ENCODE measurements around the gene FBL. TPM values are rescaled to one million over a fixed set of nuclear protein-coding genes. Genes with fewer than 3 reads are reported as not detected.
"Not testable (repeated sequence)": the region's sequence is repeated elsewhere in the genome, so short reads cannot be mapped to it uniquely, and the experiment has no call there.

FBL gene
- total RNA-seq, 1 experiment from 2014 or later, result 527 TPM

DNA sequence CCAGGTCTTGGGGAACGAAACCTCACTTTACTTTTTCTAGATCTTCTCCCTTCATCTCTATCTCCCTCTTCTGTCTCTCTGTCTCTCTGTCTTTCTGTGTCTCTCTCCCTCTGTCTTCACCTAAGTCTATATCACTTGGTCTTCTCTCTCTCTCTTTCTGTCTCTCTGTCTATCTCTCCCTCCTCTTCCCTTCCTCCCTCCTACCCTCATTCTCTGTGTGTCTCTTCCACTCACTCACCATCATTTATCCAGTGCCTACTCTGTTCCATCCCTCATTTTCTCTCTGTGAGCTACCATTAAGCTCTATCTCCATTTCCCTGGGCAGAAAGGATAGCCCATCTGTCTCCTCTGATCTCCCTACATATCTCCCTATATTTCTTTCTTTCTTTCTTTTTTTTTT lies 32.2 kb upstream of the FBL start:
- in situ Hi-C loops (cut with HindIII; ENCODE audit: low sequenced_read_pairs), result no loop called here
- no peak for DNase-seq (ENCODE audit: low spot score)

DNA sequence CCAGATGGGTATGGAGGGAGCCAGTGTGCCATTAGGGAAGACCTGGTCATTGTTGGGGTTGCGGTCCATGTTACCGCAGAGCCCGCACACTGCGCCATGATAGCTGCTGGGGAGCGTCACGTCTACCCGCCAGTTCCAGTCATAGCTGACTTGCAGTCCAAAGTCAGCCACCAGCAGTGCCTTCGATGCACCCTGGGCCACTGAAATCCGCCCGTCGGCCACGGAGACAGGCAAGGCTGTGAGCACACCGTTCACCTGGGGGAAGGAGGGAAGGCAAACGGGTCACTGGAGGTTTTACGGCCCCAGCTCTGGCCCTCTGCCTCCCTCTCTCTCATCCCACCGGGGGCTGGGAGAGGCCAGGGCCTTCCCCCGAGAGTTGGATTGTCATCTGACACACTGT lies 31.8 kb upstream of the FBL start:
- DNase-seq (ENCODE audit: low spot score); in situ Hi-C loops (cut with HindIII; ENCODE audit: low sequenced_read_pairs): not testable (repeated sequence)

DNA sequence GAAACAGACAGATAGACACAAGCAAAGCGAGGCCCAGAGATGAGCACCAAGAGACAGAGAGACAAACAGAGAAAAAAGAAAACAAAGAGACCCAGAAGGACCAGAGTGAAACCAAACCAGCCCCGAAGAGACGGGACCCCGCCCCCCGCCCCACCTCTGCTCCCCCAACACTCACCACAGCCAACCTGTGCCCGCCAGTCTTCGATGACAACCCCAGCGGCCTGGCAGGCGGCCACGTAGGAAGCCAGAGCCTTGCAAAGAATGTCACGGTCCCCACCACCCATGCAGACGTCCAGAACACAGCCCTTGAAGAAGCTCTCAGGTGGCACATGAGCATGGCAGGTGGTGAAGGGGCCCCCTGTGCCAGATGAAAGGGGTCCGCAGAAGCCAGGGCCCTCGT lies 31.3 kb upstream of the FBL start:
- in situ Hi-C loops (cut with HindIII; ENCODE audit: low sequenced_read_pairs); DNase-seq (ENCODE audit: low spot score): not testable (repeated sequence)

DNA sequence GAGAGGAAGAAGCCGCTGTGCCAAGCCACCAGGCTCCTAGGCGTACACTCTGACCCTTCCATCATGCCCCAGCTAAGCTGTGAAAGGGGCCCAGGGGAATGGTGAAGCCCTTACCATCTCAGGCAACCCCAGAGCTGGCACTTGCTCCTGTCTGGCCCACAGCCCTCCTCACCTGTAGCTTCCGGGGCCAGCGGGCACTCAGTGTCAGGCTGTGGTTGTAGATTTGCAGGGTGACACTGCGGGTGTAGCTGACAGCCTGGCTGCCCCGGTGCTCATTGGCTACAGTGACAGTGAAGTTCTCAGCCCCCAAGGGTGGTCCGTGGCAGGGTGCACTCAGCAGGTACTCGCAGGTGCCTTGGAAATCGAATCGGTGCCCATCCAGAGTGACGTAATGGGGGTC lies 30.3 kb upstream of the FBL start:
- in situ Hi-C loops (cut with HindIII; ENCODE audit: low sequenced_read_pairs); DNase-seq (ENCODE audit: low spot score): not testable (repeated sequence)

DNA sequence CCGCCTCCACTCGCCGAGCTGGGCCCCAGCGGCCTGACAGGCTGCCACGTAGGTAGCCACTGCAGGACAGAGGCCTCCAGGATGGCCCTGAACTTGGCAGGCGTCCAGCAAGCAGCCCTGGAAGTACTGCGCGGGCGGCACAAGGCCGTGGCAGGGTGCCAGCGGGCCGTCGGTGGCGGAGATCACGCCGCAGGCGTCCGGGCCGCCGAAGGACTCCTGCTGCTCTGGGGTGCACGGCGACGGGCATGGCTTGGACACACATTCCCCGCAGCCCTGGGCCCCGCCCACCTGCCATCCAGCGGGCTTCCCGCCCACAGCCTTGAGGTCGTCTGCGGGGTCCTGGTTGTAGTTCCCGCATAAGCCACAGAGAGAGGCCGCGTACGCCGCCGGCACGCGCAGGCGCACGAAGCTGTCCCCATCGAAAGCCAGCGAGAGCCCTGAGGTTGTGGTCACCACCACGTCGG lies 29.3 kb upstream of the FBL start:
- not testable (repeated sequence) for DNase-seq (ENCODE audit: low spot score)

DNA sequence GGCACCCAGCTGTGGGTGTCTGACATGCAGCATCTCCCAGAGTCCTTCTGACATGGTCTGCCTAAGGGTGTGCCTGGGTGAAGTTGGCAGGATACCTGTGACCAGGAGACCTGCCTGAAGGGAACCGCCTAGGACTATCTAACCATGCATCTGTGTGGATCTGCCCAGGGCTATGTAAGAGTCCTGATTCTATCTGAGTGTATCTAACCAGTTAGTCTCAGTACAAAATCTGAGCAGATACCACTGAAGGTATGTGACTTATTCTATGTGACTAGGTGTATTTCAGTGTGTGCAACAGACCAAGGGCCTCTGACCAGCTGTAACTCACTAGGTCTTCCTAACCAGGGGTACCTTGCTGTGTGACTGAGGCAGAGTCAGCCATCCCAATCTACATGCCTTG lies 28.2 kb upstream of the FBL start:
- DNase-seq (ENCODE audit: low spot score), result no peak
- in situ Hi-C loops (cut with HindIII; ENCODE audit: low sequenced_read_pairs), result no loop called here

More for the DNA sequence above, 29.3 kb upstream of the FBL start:
- in situ Hi-C loops (cut with HindIII; ENCODE audit: low sequenced_read_pairs), result not testable (repeated sequence)

GRCh38 chr19:39873385-39873784 lies 27.2 kb upstream of the FBL start:
- DNase-seq (ENCODE audit: low spot score), result no peak
- in situ Hi-C loops (cut with HindIII; ENCODE audit: low sequenced_read_pairs), result no loop called here

GRCh38 chr19:39871886-39872866 lies 26.0 kb upstream of the FBL start:
- in situ Hi-C loops (cut with HindIII; ENCODE audit: low sequenced_read_pairs), result no loop called here
- no peak for DNase-seq (ENCODE audit: low spot score)

GRCh38 chr19:39871362-39871761 lies 25.2 kb upstream of the FBL start:
- in situ Hi-C loops (cut with HindIII; ENCODE audit: low sequenced_read_pairs), result no loop called here
- DNase-seq (ENCODE audit: low spot score), result no peak

DNA sequence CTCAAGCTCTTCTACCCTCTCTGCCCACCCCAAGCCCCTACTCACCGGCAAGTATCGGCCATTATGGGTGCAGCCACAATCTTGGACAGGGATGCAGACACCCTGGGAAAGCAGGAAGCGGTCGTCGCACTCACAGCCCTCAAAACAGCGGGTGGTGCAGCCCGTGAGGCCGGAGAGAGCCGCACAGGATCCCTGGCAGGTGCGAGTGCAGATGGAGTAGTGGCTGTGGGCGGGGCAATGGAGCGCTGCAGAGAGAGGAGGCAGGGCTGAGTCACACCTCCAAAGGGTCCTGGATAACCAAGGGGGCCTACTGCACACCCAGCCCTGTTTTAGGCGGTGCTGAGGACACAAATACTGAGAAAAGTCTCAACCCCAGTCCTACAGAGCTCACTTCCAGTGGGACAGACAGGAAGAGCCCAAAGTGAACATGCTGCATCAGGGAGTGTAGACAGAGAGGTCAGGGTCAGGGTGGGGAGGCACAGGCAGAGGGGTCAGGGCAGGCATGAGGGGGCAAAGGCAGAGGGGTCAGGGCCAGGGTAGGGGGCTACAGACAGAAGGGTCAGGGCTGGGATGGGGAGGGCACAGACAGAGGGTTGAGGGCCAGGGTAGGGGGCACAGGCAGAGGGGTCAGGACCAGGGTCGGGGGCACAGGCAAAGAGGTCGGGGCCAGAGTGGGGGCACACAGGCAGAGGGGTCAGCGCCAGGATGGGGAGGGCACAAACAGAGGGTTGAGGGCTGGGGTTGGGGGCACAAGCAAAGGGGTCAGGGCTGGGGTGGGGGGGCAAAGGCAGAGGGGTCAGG lies 24.2 kb upstream of the FBL start:
- no peak for DNase-seq (ENCODE audit: low spot score)
- in situ Hi-C loops (cut with HindIII; ENCODE audit: low sequenced_read_pairs), result no loop called here

- DNase-seq (ENCODE audit: low spot score), result no peak
- in situ Hi-C loops (cut with HindIII; ENCODE audit: low sequenced_read_pairs), result no loop called here
These were observed 21.8 kb upstream of the FBL start for GRCh38 chr19:39867952-39868351.

DNA sequence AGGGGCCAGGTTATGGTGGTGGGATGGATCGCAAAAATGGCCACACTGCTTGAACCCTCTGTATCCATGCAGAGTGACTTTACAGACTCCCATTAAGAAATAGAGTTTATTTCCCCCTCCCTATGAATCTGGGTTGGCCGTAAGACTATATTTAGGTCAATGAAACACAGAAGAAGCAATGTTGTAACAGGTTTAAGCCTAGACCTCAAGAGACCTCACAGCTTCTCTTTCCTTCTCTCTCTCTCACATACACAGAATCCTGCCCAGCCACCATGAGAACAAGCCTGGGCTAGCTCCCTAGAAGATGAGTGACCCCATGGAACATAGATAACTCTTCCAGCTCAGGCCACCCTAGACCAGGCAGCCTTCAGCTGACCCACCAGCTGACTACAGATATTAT lies 21.0 kb upstream of the FBL start:
- no peak for DNase-seq (ENCODE audit: low spot score)
- in situ Hi-C loops (cut with HindIII; ENCODE audit: low sequenced_read_pairs), result no loop called here

- in situ Hi-C loops (cut with HindIII; ENCODE audit: low sequenced_read_pairs), result no loop called here
These were observed 19.8 kb upstream of the FBL start for GRCh38 chr19:39865953-39866352.

GRCh38 chr19:39865186-39865585 lies 19.0 kb upstream of the FBL start:
- no peak for DNase-seq (ENCODE audit: low spot score)
- in situ Hi-C loops (cut with HindIII; ENCODE audit: low sequenced_read_pairs), result no loop called here

More at GRCh38 chr19:39865953-39866352, 19.8 kb upstream of the FBL start:
- no peak for DNase-seq (ENCODE audit: low spot score)

GRCh38 chr19:39864118-39864517 lies 17.9 kb upstream of the FBL start:
- DNase-seq (ENCODE audit: low spot score), result no peak
- in situ Hi-C loops (cut with HindIII; ENCODE audit: low sequenced_read_pairs), result no loop called here

DNA sequence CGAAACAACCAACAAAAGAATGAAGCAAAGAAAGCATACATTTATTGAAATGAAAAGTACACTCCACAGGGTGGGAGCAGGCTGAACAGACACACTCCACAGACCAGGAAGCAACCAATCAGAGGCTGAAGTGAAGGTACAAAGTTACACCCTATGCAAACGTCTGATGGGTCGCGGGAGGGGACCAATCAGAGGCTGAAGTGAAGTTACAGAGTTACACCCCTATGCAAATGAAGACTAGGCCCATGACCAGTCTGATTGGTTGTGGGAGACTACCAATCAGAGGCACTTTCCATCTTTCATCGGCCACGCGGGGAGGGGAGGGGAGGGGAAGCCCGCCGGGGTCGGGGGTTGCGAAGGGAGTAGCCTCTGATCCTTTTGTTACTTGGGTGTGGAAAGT lies 12.4 kb upstream of the FBL start:
- in situ Hi-C loops (cut with HindIII; ENCODE audit: low sequenced_read_pairs), result no loop called here
- peak; percentile 3 for DNase-seq (ENCODE audit: low spot score)

- in situ Hi-C loops (cut with HindIII; ENCODE audit: low sequenced_read_pairs), result no loop called here
- no peak for DNase-seq (ENCODE audit: low spot score)
These were observed 6.7 kb upstream of the FBL start for GRCh38 chr19:39852882-39853281.

DNA sequence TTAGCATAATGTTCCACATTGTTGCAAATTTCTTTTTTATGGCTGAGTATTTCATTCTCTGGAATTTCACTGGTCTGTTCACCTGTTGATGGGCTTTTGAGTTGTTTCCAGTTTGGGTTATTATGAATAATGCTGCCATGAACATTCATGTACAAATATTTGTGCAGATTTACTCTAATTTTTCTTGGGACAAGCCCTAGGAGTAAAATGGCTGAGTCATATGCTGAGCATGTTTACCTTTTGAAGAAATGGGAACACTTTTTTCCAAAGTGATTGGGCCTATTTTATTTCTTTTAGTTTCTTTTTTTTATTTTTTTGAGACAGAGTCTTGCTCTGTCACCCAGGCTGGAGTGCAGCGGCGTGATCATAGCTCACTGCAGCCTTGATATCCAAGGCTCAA lies 4.7 kb upstream of the FBL start:
- DNase-seq (ENCODE audit: low spot score), result no peak
- in situ Hi-C loops (cut with HindIII; ENCODE audit: low sequenced_read_pairs), result no loop called here

GRCh38 chr19:39848392-39848791 lies 2.2 kb upstream of the FBL start:
- no peak for DNase-seq (ENCODE audit: low spot score)
- in situ Hi-C loops (cut with HindIII; ENCODE audit: low sequenced_read_pairs), result no loop called here

DNA sequence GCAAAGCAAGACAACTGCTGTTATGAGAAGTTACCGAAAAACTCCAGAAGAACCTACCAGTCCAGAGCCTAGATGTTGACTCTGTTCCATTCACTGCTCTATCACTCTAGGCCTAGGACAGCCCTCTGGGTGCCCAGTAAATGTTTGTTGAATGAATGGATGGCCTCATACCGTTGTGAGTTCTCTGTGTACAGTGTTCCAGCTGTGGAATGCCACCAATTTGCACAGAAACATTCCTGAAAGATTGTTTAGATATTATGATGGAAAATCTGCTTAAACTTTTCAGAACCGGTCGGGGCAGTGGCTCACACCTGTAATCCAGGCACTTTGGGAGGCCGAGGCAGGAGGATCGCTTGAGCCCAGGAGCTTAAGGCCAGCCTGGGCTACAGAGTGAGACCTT lies 1.3 kb upstream of the FBL start:
- in situ Hi-C loops (cut with HindIII; ENCODE audit: low sequenced_read_pairs), result no loop called here
- DNase-seq (ENCODE audit: low spot score), result no peak
